Testis (tissue), 2 donors: ENCODE results near the gene HSFX2.

Experiments used
- POLR2A ChIP-seq: fragments of 450-650 bp; IDR thresholded peaks from one replicate; pipeline ENCODE4 v1.6.1; 2017; ENCODE audit warnings: antibody characterized with exemption, mild to moderate bottlenecking, moderate library complexity
- TF ChIP-seq, protein P1 (sequence below), 3 experiments: fragments of 450-650 bp in 2 of 3; fragments of 200-600 bp in 1 of 3; sonication (generic) in 1 of 3; IDR thresholded peaks; one replicate each; pipeline ENCODE4 v1.5.1; 2016 to 2019; ENCODE audit warnings: antibody characterized with exemption in 3 of 3, mild to moderate bottlenecking in 2 of 3, moderate library complexity in 1 of 3

DNA sequence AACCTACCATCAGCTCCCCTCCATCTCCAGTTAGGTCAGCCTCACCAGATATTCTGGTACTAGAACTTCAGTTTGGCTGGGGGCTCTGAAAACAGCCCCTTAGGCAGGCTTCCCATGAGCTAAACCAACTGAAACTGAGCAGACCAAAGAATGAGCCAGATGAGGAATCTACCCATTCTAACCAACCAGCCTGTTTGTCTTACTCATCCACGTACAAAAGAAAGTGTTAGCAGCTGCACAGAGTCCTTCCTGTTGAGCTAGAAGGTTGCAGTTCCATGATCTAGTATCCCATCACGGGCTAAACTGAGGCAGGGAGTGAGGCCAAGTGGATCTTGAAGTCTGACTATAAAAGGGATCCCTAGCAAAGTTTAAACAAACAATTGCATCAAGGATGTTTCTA is 25.3 kb downstream of the HSFX2 start:
- TF ChIP-seq, protein P1, sequence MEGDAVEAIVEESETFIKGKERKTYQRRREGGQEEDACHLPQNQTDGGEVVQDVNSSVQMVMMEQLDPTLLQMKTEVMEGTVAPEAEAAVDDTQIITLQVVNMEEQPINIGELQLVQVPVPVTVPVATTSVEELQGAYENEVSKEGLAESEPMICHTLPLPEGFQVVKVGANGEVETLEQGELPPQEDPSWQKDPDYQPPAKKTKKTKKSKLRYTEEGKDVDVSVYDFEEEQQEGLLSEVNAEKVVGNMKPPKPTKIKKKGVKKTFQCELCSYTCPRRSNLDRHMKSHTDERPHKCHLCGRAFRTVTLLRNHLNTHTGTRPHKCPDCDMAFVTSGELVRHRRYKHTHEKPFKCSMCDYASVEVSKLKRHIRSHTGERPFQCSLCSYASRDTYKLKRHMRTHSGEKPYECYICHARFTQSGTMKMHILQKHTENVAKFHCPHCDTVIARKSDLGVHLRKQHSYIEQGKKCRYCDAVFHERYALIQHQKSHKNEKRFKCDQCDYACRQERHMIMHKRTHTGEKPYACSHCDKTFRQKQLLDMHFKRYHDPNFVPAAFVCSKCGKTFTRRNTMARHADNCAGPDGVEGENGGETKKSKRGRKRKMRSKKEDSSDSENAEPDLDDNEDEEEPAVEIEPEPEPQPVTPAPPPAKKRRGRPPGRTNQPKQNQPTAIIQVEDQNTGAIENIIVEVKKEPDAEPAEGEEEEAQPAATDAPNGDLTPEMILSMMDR (IDR thresholded peaks at IDR 0.05): no peak
- TF ChIP-seq POLR2A: no peak
